ENCODE data around the gene CRIP1. TPM values are rescaled to one million over a fixed set of nuclear protein-coding genes. Genes with fewer than 3 reads are reported as not detected.

The CRIP1 gene
- total and polyA plus RNA-seq, 2 donors (not counting 1 experiment from before 2014, with no cell fraction given): 210 to 563 TPM

DNA sequence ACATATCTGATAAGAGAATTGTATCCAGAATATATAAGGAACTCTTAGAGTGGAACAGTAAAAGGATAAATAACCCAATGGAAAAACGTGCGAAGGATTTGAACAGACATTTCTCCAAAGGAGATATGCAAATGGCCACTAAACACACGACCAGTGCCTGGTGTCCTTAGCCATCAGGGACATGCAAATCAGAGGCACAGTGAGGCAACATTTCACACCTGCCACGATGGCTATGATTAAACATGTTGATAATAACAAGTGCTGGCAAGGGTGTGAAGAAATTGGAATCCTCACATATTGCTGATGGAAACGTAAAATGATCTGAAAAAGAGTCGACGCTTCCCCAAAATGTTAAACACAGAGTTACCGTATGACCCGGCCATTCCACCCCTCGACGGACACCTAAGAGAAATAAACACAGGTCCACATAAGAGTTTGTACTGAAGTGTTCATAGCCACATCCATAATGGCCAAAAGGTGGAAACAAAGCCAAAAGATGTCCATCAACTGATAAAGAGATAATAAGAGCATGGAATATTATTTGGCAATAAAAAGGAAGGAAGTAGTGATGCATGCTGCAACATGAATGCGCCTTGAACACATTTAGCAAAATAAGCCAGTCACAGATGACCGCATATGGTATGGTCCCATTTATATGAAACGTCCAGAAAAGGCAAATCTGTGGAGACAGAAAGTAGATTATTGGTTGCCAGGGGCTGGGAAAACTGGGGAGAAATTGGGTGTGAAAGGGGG lies 33.4 kb downstream of the CRIP1 start:
- peaks cover 31% of the 10 kb centered on the region for H3K27me3 Mint-ChIP-seq
- no peaks in the 10 kb centered on the region for H3K9me3 Mint-ChIP-seq (ENCODE audit: insufficient read depth)
- intact Hi-C loops (cut with micrococcal nuclease): no loop called here

DNA sequence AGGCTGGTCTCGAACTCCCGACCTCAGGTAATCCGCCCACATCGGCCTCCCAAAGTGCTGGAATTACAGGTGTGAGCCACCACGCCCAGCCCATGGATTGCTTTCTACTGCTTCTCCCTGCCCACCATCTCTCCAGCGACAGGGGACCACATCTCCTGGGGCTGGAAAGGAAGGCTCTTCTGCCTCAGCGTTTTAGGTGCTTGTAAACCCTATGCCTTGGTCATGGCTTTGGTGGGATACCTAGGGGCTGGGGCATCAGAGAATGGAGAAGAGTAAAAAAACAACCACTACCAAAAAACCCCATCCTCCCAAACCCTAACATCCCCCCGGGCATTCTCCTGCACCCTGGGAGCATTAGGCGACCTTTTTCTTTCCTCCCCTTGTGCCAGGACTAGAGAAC lies 38.6 kb downstream of the CRIP1 start:
- Histone ChIP-seq H3K27ac (ENCODE audit: low read length in 2 of 2) (no peak overlapping the region), H3K36me3 (replicated peaks in 1 of 2; ENCODE audit: control extremely low read depth in 1 of 2, control insufficient read depth in 1 of 2, extremely low read depth in 1 of 2, insufficient read depth in 2 of 2, low read length in 1 of 2) (no peaks in the 10 kb centered on the region), H3K27me3 (replicated peaks in 1 of 4; ENCODE audit: control extremely low read depth in 1 of 4, control insufficient read depth in 3 of 4, insufficient read depth in 4 of 4, low read length in 3 of 4) (peaks cover 0 to 40% (median 9%) of the 10 kb centered on the region in 4 experiments), H3K4me1 (ENCODE audit: control insufficient read depth in 2 of 2, insufficient read depth in 2 of 2, low read length in 2 of 2) (peaks cover 36 to 38% of the 10 kb centered on the region in 2 donors), H3K4me2 (replicated peaks; ENCODE audit: low read depth, low read length, poor library complexity, severe bottlenecking) (no peak overlapping the region), H3K9ac (ENCODE audit: low read length) (no peak overlapping the region), H2AFZ (ENCODE audit: insufficient read depth, low read depth, low read length, poor library complexity, severe bottlenecking) (no peak overlapping the region), H3K79me2 (ENCODE audit: control insufficient read depth, insufficient read depth, low read length) (no peaks in the 10 kb centered on the region), H3K4me3 (ENCODE audit: control extremely low read depth in 1 of 5, extremely low read depth in 1 of 5, insufficient read depth in 1 of 5, low read depth in 2 of 5, low read length in 4 of 5) (no peak overlapping the region), H3K9me3 (ENCODE audit: control extremely low read depth in 1 of 3, control insufficient read depth in 2 of 3, insufficient read depth in 1 of 3, low read length in 2 of 3) (peaks cover 0 to 6% (median 0%) of the 10 kb centered on the region in 3 donors), H4K20me1 (ENCODE audit: control insufficient read depth, insufficient read depth, low read length, poor library complexity, severe bottlenecking) (peaks cover 14% of the 10 kb centered on the region)
- ChIA-PET CTCF (no interaction called here), POLR2A (no interaction called here)
- DNase-seq (no peak), ATAC-seq (ENCODE audit: low read depth) (no peak)
- TF ChIP-seq EZH2 (IDR thresholded peaks at IDR 0.05; ENCODE audit: borderline replicate concordance, insufficient read depth, low read depth, low read length, poor library complexity, severe bottlenecking): no peak
- TF ChIP-seq, protein P1, sequence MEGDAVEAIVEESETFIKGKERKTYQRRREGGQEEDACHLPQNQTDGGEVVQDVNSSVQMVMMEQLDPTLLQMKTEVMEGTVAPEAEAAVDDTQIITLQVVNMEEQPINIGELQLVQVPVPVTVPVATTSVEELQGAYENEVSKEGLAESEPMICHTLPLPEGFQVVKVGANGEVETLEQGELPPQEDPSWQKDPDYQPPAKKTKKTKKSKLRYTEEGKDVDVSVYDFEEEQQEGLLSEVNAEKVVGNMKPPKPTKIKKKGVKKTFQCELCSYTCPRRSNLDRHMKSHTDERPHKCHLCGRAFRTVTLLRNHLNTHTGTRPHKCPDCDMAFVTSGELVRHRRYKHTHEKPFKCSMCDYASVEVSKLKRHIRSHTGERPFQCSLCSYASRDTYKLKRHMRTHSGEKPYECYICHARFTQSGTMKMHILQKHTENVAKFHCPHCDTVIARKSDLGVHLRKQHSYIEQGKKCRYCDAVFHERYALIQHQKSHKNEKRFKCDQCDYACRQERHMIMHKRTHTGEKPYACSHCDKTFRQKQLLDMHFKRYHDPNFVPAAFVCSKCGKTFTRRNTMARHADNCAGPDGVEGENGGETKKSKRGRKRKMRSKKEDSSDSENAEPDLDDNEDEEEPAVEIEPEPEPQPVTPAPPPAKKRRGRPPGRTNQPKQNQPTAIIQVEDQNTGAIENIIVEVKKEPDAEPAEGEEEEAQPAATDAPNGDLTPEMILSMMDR (IDR thresholded peaks at IDR 0.05): no peak
- Mint-ChIP-seq H3K4me1 (peaks cover 24% of the 10 kb centered on the region), H3K27me3 (peaks cover 2% of the 10 kb centered on the region), H3K27ac (no peak overlapping the region), H3K9me3 (ENCODE audit: insufficient read depth) (no peaks in the 10 kb centered on the region), H3K4me3 (peak overlapping the region; percentile 76)
- WGBS (ENCODE audit: insufficient coverage): 92% methylated on average over 4 of the region's 9 CpGs
- intact Hi-C loops (cut with micrococcal nuclease): loop anchor here (5.0 kb wide), 1 partner anchor 323 kb away; no protein-coding TSS in a partner anchor

More for the DNA sequence above, 33.4 kb downstream of the CRIP1 start:
- ATAC-seq (ENCODE audit: low read depth) (no peak), DNase-seq (no peak)
- no peak overlapping the region for H3K27ac ChIP-seq (ENCODE audit: low read length in 2 of 2)
- H3K27me3 ChIP-seq (replicated peaks in 1 of 4; ENCODE audit: control extremely low read depth in 1 of 4, control insufficient read depth in 3 of 4, insufficient read depth in 4 of 4, low read length in 3 of 4): peaks cover 0 to 12% (median 5%) of the 10 kb centered on the region in 4 experiments
- POLR2A ChIA-PET: interaction anchor here (0.6 to 0.7 kb wide), 2 partner anchors 424 to 534 kb away, joined by 5 to 11 read pairs; partner anchors contain the start of gene CLBA1
- H2AFZ ChIP-seq (ENCODE audit: insufficient read depth, low read depth, low read length, poor library complexity, severe bottlenecking): no peak overlapping the region
- peaks cover 2% of the 10 kb centered on the region for H3K4me1 Mint-ChIP-seq
- no peak overlapping the region for H3K27ac Mint-ChIP-seq
- H3K4me1 ChIP-seq (ENCODE audit: control insufficient read depth in 2 of 2, insufficient read depth in 2 of 2, low read length in 2 of 2): no peaks in the 10 kb centered on the region
- H3K9ac ChIP-seq (ENCODE audit: low read length): no peak overlapping the region
- H3K4me3 Mint-ChIP-seq: no peak overlapping the region
- 77% methylated on average over 10 of the region's 14 CpGs for WGBS (ENCODE audit: insufficient coverage)
- H3K4me2 ChIP-seq (replicated peaks; ENCODE audit: low read depth, low read length, poor library complexity, severe bottlenecking): no peak overlapping the region
- no peaks in the 10 kb centered on the region for H3K36me3 ChIP-seq (replicated peaks in 1 of 2; ENCODE audit: control extremely low read depth in 1 of 2, control insufficient read depth in 1 of 2, extremely low read depth in 1 of 2, insufficient read depth in 2 of 2, low read length in 1 of 2)
- H4K20me1 ChIP-seq (ENCODE audit: control insufficient read depth, insufficient read depth, low read length, poor library complexity, severe bottlenecking): no peaks in the 10 kb centered on the region
- H3K4me3 ChIP-seq (ENCODE audit: control extremely low read depth in 1 of 5, extremely low read depth in 1 of 5, insufficient read depth in 1 of 5, low read depth in 2 of 5, low read length in 4 of 5): no peak overlapping the region
- no peaks in the 10 kb centered on the region for H3K79me2 ChIP-seq (ENCODE audit: control insufficient read depth, insufficient read depth, low read length)
- CTCF ChIA-PET: interaction anchor here (0.7 kb wide), 1 partner anchor 22 kb away, joined by 3 read pairs; no protein-coding TSS in a partner anchor
- TF ChIP-seq EZH2 (IDR thresholded peaks at IDR 0.05; ENCODE audit: borderline replicate concordance, insufficient read depth, low read depth, low read length, poor library complexity, severe bottlenecking): no peak
- TF ChIP-seq, protein P1 (IDR thresholded peaks at IDR 0.05): no peak
- H3K9me3 ChIP-seq (ENCODE audit: control extremely low read depth in 1 of 3, control insufficient read depth in 2 of 3, insufficient read depth in 1 of 3, low read length in 2 of 3): no peaks in the 10 kb centered on the region
